T-helper 2 cell (primary cell): ENCODE data around the gene COG1.
A peak's percentile ranks its signal among the peaks of the same experiment; 100 is the strongest.
"Not testable (repeated sequence)": the region's sequence is repeated elsewhere in the genome, so short reads cannot be mapped to it uniquely, and the experiment has no call there.

Experiments used
- DNase-seq, 5 experiments: peaks; one replicate each; pipeline versions ENCODE4 v3.0.0 to v3.0.0-alpha.2; 2012 to 2022
- total RNA-seq, 2 donors: gene quantifications; one replicate each; lab custom pipeline; 2026; lab: John Stamatoyannopoulos, UW

The COG1 gene, protein sequence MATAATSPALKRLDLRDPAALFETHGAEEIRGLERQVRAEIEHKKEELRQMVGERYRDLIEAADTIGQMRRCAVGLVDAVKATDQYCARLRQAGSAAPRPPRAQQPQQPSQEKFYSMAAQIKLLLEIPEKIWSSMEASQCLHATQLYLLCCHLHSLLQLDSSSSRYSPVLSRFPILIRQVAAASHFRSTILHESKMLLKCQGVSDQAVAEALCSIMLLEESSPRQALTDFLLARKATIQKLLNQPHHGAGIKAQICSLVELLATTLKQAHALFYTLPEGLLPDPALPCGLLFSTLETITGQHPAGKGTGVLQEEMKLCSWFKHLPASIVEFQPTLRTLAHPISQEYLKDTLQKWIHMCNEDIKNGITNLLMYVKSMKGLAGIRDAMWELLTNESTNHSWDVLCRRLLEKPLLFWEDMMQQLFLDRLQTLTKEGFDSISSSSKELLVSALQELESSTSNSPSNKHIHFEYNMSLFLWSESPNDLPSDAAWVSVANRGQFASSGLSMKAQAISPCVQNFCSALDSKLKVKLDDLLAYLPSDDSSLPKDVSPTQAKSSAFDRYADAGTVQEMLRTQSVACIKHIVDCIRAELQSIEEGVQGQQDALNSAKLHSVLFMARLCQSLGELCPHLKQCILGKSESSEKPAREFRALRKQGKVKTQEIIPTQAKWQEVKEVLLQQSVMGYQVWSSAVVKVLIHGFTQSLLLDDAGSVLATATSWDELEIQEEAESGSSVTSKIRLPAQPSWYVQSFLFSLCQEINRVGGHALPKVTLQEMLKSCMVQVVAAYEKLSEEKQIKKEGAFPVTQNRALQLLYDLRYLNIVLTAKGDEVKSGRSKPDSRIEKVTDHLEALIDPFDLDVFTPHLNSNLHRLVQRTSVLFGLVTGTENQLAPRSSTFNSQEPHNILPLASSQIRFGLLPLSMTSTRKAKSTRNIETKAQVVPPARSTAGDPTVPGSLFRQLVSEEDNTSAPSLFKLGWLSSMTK
- total RNA-seq, result 46.1 to 47.3 reads per million in 2 donors

DNA sequence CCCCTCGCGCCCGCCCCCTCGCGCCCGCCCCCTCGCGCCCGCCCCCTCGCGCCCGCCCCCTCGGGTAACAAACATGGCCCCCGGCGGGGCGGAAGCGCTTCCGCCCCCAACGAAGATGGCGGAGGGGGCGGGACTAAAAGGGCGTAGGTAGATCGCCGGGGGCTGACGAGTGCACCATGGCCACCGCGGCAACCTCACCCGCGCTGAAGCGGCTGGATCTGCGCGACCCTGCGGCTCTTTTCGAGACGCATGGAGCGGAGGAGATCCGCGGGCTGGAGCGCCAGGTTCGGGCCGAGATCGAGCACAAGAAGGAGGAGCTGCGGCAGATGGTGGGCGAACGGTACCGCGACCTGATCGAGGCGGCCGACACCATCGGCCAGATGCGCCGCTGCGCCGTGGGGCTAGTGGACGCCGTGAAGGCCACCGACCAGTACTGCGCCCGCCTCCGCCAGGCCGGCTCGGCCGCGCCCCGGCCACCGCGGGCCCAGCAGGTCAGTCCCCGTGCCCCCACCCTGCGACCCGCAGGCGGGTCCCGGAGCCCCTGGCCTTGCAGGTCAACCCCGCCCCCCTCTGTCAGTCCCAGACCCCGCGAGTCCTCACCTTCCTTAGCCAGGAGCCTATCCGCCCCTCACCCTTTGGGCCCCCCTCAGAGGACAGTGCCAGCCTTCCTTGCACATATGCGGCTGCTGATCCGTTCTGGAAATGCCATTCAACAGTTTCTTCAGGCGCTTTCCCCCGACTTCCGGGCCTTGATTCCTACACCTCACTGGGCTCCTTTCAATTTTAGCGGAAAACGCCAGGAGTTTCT is at the start of gene COG1:
TSS of gene COG1 (plus strand) at position 162 of the 808 bp plus-strand sequence. CDS start at position 177, 15 bp downstream.
- peak; percentile 70 to 94 (median 76) for DNase-seq

DNA sequence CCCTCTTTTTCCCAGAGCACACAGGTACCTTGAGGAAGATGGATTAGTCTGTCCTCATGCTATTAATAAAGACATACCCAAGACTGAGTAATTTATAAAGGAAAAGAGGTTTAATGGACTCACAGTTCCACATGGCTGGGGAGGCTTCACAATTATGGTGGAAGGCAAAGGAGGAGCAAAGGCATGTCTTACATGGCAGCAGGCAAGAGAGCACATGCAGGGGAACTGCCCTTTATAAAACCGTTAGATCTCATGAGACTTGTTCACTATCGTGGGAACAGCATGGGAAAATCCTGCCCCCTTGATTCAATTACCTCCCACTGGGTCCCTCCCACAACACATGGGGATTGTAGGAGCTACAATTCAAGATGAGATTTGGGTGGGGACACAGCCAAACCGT is 48.6 kb upstream of the COG1 start:
- not testable (repeated sequence) for DNase-seq

DNA sequence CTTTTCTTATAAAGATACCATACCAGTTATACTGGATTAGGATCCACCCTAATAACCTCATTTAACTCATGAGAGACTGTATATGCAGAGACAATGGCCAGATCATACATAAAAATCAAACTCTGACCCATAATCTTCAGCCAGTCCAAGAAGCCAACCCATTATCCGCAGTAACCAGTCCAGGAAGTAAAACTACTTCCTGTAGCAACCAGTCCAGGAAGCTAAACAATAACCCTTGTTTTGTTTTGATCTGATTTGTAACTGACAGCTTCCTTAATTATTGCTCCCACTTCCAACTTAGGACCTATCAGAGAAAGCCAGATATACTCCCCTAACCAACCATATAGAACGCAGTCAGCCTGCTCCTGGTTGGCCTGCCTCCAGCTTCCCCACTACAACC is 47.2 kb upstream of the COG1 start:
- no peak for DNase-seq

DNA sequence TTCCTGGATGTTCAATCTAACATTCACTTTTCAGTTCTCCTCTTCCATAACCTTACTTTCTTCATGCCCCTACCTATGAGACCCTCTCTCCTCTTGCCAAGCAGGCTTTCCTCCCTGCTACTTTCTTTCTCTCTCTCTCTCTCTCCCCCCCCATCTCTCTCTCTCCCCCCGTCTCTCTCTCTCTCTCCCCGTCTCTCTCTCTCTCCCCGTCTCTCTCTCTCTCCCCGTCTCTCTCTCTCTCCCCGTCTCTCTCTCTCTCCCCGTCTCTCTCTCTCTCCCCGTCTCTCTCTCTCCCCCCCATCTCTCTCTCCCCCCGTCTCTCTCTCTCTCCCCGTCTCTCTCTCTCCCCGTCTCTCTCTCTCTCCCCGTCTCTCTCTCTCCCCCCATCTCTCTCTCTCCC is 45.1 kb upstream of the COG1 start:
- DNase-seq, result not testable (repeated sequence)

DNA sequence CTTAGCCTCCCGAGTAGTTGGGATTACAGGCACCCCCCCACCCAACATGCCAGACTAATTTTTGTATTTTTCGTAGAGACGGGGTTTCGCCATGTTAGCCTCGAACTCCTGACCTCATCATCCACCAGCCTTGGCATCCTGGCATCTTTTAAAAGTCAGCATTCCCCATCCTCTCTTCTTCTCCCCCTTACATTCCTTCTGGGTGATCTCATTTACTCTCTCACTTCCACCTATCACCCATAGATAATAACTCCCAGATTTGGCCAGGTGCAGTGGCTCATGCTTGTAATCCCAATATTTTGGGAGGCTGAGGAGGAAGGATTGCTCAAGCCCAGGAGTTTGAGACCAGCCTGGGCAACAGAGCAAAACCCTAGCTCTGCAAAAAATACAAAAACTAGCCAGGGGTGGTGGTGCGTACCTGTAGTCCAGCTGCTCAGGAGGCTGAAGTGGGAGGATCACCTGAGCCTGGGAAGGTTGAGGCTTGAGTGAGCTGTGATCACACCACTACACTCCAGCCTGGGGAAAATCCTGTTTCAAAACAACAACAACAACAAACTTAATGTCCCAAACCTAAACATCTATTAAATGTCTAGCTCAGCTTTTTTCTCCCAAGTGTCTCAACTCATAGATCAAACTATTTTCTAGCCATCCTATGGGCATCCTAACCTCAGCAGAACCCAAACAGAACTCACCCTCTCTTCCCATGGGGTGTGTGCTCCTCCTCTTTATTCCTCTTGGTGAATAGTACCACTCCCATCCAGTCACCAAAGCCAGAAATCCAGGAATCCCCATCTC is 44.1 kb upstream of the COG1 start:
- DNase-seq, result no peak

DNA sequence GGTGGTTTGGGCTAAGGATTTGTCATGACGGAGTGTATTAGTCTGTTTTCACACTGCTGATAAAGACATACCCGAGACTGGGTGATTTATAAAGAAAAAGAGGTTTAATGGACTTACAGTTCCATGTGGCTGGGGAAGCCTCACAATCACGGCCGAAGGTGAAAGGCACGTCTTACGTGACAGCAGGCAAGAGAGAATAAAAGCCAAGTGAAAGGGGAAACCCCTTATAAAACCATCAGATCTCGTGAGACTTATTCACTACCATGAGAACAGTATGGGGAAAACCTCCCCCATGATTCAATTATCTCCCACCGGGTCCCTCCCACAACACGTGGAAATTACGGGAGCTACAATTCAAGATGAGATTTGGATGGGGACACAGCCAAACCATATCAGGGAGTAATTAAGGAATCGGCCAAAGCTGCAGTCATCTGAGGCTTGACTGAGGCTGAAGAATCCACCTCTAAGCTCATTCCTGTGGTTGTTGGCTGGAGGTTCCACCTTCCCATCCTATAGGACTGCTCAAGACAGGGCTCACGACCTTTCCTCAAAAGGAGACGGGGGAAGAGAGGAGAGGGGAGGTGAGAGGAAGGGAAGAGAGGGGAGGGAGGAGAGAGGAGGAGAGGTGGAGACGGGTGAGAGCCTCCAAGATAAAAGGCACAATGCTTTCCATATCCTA is 42.1 kb upstream of the COG1 start:
- peak in 1 of 5 experiments; percentile 33 for DNase-seq

DNA sequence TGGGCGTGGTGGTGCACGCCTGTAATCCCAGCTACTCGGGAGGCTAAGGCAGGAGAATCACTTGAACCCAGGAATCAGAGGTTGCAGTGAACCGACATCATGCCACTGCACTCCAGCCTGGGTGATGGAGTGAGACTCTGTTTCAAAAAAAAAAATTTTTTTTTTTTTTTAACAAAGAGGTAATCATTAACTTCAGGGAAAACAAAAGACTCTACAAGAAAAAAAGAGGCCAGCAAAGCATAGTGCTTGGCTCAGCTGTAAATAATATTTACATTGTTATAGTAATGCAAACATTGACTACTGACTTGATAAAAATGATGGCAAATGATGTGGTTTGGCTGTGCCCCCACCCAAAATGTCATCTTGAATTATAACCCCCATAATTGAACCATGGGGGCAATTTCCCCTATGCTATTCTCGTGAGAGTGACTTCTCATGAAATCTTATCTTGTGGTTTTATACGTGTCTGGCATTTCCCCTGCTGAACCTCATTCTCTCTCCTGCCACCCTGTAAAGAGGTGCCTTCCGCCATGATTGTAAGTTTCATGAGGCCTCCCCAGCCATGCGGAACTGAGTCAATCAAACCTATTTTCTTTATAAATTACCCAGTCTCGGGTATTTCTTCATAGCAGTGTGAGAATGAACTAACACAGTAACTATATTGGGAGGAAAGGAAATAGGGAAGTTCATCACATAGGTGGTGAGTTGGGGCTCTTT is 40.8 kb upstream of the COG1 start:
- peak in 1 of 5 experiments; percentile 65 for DNase-seq

DNA sequence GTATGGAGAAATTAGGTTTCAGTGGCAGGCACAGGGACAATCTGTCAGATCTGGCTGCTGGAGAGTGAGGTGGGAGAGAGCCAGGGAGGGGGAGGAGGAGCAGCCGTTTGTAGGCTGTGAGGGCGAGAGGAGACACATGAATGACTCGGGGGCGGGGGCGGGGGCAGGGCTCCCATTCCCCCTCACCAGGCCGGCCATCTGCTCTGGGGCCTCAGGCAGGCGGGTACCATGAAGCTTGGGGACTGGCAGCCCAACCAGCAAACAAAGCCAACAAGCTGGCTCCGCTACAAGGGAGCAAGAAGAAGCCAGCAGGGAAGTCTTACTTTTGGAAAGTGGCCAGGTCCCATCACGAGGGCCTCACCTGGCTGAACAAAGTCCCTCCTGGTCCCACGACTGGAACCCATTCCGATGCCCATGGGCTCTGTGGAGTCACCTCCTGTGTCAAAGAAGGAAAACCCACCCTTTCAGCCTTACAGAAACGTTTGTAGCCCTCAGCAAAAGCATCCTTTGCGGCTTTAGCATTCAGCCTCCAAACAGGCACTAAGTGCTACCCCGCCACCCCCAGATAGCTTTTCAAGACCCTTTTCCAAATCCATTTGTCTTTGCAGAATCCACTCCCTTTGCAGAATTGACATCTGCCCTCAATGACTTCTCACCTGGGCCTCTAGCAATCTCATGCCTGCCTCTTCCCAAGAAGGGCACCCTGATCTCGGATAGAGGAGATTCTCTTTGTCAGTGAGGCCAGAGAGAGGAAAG is 37.3 kb upstream of the COG1 start:
- DNase-seq, result no peak

DNA sequence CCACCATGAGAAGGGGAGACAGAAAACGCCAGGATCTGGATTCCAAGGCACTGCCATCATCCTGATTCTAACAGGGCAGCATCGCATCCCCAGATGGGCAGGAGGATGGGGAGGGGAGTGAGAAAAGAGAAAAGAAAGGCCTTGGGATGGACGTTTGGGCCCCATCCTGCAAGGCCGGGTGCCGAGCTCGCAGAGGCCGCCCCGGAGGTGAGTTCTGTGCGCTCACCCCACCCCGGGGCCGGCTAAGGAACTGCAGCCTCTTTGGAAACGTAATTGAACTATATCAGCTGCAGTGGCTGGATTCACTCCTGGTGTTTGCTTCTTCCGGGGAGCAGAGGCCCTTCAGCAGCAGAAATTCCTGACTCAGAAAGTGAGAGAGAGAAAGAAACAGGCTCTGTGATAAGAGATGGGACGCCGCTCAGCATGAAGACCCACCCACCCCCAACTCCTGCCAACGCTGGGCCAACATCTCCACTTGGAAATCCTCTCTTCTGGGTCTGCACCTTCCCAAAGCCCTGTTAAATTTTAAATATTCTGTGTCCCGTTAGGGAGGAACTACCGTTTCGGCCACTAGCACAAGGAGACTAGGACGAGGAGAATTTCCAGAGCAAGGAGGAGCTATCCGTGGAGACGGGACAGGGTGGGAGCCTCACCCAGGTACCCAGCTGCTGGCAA is 36.6 kb upstream of the COG1 start:
- peak in 4 of 5 experiments; percentile 22 to 69 (median 38) for DNase-seq

DNA sequence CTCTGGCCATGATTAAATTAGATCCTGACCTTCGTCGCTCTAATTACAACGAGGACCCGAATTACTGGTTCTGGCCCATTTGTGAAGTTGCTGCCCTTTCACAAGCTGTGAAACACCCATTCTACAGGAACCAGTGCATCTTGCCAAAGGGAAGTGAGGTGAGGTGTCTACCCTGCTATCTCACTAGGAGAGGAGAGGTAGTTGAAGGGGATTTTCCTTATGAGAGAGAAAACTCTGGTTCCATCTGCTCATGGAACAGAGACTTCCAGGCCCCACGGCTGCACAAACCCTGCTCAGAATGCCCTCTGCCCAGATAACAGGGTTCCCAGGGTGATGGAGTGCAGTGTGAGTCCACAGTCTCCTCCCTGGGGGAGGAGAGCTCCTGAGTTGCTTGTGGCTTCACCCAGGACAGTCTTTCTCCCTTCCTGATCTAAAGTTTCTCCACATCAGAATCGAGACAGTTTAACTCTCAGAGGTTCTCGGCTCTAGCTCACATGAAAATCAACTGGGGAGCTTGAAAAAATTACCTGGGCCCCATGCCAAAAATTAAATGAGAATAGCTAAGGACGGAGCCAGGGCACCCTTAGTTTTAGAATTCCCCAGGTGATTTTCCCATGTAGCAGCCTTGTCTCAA is 35.9 kb upstream of the COG1 start:
- no peak for DNase-seq

DNA sequence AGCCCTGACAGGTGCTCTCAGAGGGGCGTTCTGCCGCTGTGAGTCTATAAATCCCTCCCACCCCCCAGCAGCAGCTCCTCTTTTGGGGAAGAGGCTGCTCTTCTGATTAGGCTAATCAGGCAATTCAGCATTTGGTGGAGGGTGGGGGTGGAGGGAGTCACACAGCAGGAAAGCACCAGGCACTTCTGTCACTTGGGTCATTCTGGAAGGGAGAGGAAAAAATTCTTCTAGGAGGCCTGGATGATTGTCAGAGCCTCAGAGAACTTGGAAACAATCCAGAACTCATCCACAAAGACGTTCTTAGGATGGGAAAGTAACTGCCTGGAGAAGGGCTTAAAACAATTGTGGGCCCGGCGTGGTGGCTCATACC is 35.3 kb upstream of the COG1 start:
- no peak for DNase-seq

DNA sequence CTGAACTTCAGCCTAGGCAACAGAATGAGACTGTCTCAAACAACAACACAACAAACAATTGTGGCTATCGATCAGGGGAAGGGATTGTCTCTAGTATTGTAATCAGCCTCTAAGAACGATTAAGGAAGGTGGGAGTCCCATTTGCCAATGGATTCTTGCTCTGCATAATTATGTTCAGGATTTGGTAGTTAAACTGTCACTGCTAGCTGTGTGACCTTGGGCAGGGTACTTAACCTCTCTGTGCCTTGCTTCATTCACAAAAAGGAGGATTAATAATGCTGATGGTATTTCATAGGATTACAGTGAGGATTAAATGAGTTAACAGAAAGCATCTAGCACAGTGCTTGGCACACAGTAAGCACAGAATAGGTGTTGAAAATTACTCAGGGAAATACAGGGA is 34.7 kb upstream of the COG1 start:
- no peak for DNase-seq

DNA sequence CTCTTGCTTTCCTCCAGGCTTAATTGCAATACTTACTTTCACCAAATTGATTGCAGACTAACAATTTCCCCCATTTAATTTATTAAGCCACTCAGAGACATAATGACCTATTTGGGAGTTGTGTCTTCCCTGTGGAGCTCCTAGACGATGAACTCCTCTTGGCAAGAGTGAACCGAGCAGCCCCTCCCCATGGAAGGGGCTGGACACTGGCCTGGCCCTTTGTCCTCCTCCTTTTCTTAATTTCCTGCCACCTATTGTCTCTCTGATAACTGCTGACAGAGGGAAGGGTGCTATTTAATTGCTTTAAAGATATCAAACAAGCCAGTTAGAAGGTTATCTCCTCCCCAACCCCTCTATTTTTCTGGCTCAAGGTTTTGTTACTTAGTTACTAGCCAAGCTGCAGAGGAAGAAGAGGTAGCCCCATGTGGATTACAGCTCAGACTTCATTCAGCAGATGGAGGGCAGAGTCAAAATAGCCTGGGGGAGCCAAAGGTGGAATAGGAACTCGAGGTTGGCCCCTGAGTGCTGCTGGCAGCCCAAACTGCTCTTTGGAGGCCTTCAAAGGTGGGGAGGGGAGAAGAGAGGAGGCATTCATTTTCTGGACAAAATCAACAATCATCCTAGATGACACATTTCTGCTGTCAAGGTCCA is 31.8 kb upstream of the COG1 start:
- no peak for DNase-seq

DNA sequence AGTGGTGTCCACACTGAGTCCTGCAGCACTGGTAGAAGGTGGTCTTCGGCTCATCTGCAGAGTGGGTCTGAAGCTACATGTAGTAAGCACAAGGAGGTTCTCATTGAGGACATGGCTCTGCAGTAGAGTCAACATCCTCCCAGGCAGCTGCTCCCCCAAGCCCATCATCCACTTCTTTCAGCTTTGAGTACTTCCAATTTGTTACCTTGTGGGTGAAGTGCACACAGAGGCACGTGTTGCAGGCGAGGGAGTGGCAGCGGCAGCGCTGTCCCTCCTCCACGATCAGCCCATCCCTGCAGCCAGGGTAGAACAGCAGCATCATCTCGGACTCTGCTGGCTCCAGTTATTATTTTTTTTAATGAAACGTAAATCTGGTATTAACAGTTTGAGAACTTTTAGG is 29.8 kb upstream of the COG1 start:
- no peak for DNase-seq

DNA sequence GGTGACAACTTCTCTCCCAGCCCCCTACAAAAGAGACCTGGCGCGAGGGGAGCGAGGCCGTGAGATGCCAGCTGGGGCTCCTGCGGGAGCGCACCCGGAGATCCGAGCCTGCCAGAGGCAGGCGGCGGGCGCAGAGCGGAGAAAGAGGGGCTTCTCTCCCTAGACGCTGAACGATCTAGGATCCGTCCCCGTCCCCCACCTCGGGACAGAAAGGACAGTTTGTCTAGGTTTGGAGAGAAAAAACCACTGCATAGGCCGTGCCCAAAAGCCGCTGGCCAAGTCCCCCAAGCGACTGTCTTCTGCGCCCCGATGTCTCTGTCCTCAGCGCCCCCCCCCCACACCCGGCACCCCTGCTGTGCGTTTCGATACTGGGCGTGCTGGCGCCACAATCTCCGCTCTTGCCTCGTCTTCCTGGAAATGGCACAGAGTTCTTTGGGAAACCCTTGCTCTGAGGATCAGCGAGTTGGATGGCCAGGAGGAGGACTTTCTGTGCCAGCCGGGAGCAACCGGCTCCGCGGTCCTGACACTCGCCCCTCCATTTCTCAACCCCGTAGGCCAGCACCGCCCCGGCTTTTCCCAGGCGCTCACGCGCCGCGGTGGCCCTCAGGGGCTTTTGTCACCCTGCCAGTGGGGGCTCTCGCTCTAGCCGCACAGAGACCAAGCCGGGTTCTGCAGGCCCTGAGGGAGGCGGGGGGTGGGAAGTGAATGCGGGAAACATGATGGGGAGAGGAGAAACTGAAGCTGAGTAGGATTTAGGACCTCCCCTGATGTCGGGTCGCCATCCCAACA is 27.0 kb upstream of the COG1 start:
- DNase-seq, result no peak

DNA sequence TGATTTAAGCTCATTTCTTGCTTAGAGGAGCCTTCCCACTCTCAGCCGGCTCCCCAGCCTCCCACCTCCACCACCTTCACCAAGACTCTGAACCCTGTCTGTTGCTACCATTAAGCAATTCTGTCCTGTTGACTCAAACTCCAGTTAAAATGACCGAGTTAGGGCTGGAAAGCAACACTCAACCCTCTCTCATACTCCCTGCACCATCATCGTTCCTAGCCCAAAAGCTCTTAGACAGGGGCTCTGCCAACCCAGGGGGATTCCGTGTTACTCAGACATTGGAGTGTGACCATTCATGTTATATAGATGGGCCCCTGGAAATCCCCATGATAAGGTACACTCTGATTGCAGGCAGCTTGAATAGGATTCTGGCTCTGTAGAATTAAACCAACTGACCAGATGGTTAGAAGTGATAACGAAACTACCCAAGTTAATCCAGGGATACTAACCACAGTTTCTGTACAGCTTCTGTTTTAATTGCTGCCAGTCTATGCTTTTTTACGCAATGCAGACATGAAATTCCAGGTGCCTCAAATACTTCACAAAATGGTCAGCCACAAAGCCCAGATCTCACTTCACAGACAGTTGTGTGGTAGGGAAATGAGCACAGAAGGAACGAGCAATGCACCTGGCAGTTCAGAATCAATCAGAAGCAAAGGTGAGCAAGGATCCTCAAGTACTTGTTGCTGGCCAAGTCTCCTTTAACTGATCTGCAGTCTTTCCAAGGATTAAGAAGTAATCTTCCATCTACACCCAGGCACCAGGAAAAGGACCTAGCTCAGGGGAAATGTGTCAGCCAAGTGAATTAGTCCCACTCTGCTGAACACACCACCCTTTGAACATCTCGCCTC is 25.9 kb upstream of the COG1 start:
- no peak for DNase-seq
